Caco-2 (cell line): ENCODE measurements around the gene STRN3. TPM values are rescaled to one million over a fixed set of nuclear protein-coding genes. Genes with fewer than 3 reads are reported as not detected.
"Not testable (repeated sequence)": the region's sequence is repeated elsewhere in the genome, so short reads cannot be mapped to it uniquely, and the experiment has no call there.

Source experiments
- BruUV-seq: library from RNA; stranded (reverse); fragments of 400-500 nt; replicated peaks from 2 replicates; lab custom pipeline; 2021; lab: Mats Ljungman, UMichigan
- CTCF ChIA-PET: fragments of 300-600 bp; sonication (Branson Sonifier 250); formaldehyde crosslinking; loops from one replicate; lab custom pipeline; 2022; ENCODE audit warnings: antibody characterized with exemption; lab: Charles Lee
- POLR2A ChIA-PET: fragments of 300-600 bp; sonication (Branson Sonifier 250); formaldehyde crosslinking; loops from one replicate; lab custom pipeline; 2022; ENCODE audit warnings: antibody characterized with exemption; lab: Charles Lee
- DNase-seq, 2 experiments: peaks; one replicate each; pipeline versions ENCODE4 v3.0.0 to v3.0.0-alpha.2; 2020 to 2022
- H3K27me3 ChIP-seq: replicated peaks from 2 replicates; pipeline ENCODE4 v1.6.0; 2011; ENCODE audit warnings: low read length; ENCODE audit not compliant: control insufficient read depth, insufficient read depth
- H3K36me3 ChIP-seq: 2 replicates; pipeline ENCODE4 v1.5.1; 2011; ENCODE audit warnings: low read length; ENCODE audit not compliant: control insufficient read depth, insufficient read depth
- H3K4me1 ChIP-seq: fragments of 250-450 bp; sonication (Bioruptor Pico); 2 replicates; pipeline ENCODE4 v1.5.1; 2020; ENCODE audit warnings: mild to moderate bottlenecking
- H3K4me3 ChIP-seq: 2 replicates; pipeline ENCODE4 v1.5.1; 2011; ENCODE audit warnings: low read depth, mild to moderate bottlenecking, control low read depth, low read length
- H3K9me3 ChIP-seq: fragments of 250-450 bp; sonication (Bioruptor Pico); 2 replicates; pipeline ENCODE4 v1.5.1; 2020; ENCODE audit warnings: mild to moderate bottlenecking, moderate library complexity
- H3K27ac Mint-ChIP-seq: one replicate; pipeline ENCODE4 v1.8.0; 2022; ENCODE audit warnings: mixed read lengths; ENCODE audit not compliant: unreplicated experiment
- H3K27me3 Mint-ChIP-seq: one replicate; pipeline ENCODE4 v1.8.0; 2022; ENCODE audit warnings: mixed read lengths; ENCODE audit not compliant: insufficient read depth, unreplicated experiment
- H3K36me3 Mint-ChIP-seq: one replicate; pipeline ENCODE4 v1.8.0; 2022; ENCODE audit warnings: mild to moderate bottlenecking, mixed read lengths; ENCODE audit not compliant: insufficient read depth, unreplicated experiment
- H3K4me1 Mint-ChIP-seq: one replicate; pipeline ENCODE4 v1.8.0; 2022; ENCODE audit warnings: low read depth, mixed read lengths; ENCODE audit not compliant: unreplicated experiment
- H3K4me3 Mint-ChIP-seq: one replicate; pipeline ENCODE4 v1.8.0; 2022; ENCODE audit warnings: mild to moderate bottlenecking, moderate library complexity, mixed read lengths; ENCODE audit not compliant: unreplicated experiment
- H3K9me3 Mint-ChIP-seq: one replicate; pipeline ENCODE4 v1.8.0; 2022; ENCODE audit warnings: mixed read lengths; ENCODE audit not compliant: unreplicated experiment
- CTCF ChIP-seq, 2 experiments: fragments of 200-600 bp in 1 of 2; IDR thresholded peaks; 1 replicate in 1 of 2; 2 replicates in 1 of 2; pipeline versions ENCODE4 v1.5.1 to v1.8.0; 2011 to 2022; ENCODE audit warnings: antibody characterized with exemption in 1 of 2, control low read depth in 1 of 2, inconsistent platforms in 1 of 2, low read depth in 1 of 2, low read length in 1 of 2, mild to moderate bottlenecking in 1 of 2, moderate library complexity in 1 of 2; ENCODE audit not compliant: insufficient read depth in 1 of 2, severe bottlenecking in 1 of 2, unreplicated experiment in 1 of 2
- intact Hi-C: fragments of 100-400 bp; cut with micrococcal nuclease; formaldehyde crosslinking; loops from one replicate; pipeline ENCODE4 v1.10.0; 2022; ENCODE audit not compliant: unreplicated experiment
- total RNA-seq: library from RNA; stranded (reverse); gene quantifications from 2 replicates; pipeline ENCODE4 v1.2.3, GENCODE V29; 2022

Gene STRN3
- total RNA-seq, 1 experiment from 2014 or later, result 38.0 TPM

DNA sequence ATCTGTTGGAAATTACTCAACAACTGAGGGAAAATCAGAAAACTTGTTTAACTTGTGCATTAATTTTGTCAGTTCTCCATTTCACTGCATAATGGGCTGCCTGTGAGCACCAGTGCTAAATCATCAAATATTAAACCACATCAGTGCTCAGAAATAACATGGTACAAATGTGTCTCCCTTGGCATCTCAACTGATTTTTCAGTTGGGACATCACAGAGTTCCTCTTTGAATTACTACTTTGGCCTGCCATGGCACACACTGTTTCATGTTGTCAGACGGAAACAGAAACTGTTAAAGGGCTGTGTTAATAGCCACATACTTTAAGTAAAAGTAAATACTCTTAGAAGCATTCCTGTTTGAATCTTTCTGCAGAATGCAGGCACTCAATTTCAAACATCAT lies 42.1 kb upstream of the STRN3 start:
- H3K4me3 ChIP-seq, result no peak overlapping the region
- H3K4me1 Mint-ChIP-seq, result no peaks in the 10 kb centered on the region
- ChIA-PET POLR2A (no interaction called here), CTCF (interaction anchor here (0.5 kb wide), 1 partner anchor 1124 kb away, joined by 3 read pairs; no protein-coding TSS in a partner anchor)
- H3K36me3 Mint-ChIP-seq, result no peaks in the 10 kb centered on the region
- no peak for DNase-seq
- TF ChIP-seq CTCF (IDR thresholded peaks at IDR 0.05; ENCODE audit: insufficient read depth in 1 of 2, low read depth in 1 of 2, low read length in 1 of 2, severe bottlenecking in 1 of 2, unreplicated experiment in 1 of 2), result no peak
- no peaks in the 10 kb centered on the region for H3K4me1 ChIP-seq
- no peaks in the 10 kb centered on the region for H3K9me3 Mint-ChIP-seq
- intact Hi-C loops, result no loop called here
- no TSS peak for BruUV-seq
- H3K27me3 Mint-ChIP-seq, result no peaks in the 10 kb centered on the region
- no peaks in the 10 kb centered on the region for H3K36me3 ChIP-seq
- no peak overlapping the region for H3K27ac Mint-ChIP-seq
- H3K4me3 Mint-ChIP-seq, result no peak overlapping the region
- H3K9me3 ChIP-seq, result no peaks in the 10 kb centered on the region
- H3K27me3 ChIP-seq, result no peaks in the 10 kb centered on the region

GRCh38 chr14:31062908-31063307 lies 36.7 kb upstream of the STRN3 start:
- CTCF ChIA-PET, H3K4me1 Mint-ChIP-seq, POLR2A ChIA-PET, H3K4me1 ChIP-seq, H3K9me3 Mint-ChIP-seq, H3K4me3 ChIP-seq, H3K27ac Mint-ChIP-seq, intact Hi-C loops, DNase-seq, H3K27me3 Mint-ChIP-seq, H3K36me3 Mint-ChIP-seq, BruUV-seq, H3K27me3 ChIP-seq, H3K4me3 Mint-ChIP-seq, H3K36me3 ChIP-seq, H3K9me3 ChIP-seq: not testable (repeated sequence)

- no peak for DNase-seq
- H3K36me3 ChIP-seq, result no peaks in the 10 kb centered on the region
- no TSS peak for BruUV-seq
- no peaks in the 10 kb centered on the region; the same call in 1 of the 2 replicates for H3K4me1 ChIP-seq
- H3K27me3 Mint-ChIP-seq, result no peaks in the 10 kb centered on the region
- H3K4me1 Mint-ChIP-seq, result peaks cover 8% of the 10 kb centered on the region
- no peaks in the 10 kb centered on the region for H3K36me3 Mint-ChIP-seq
- H3K27me3 ChIP-seq, result no peaks in the 10 kb centered on the region
- no peak for TF ChIP-seq CTCF (IDR thresholded peaks at IDR 0.05; ENCODE audit: insufficient read depth in 1 of 2, low read depth in 1 of 2, low read length in 1 of 2, severe bottlenecking in 1 of 2, unreplicated experiment in 1 of 2)
- H3K9me3 Mint-ChIP-seq, result no peaks in the 10 kb centered on the region
- no peak overlapping the region for H3K4me3 Mint-ChIP-seq
- no peak overlapping the region for H3K27ac Mint-ChIP-seq
- no peak overlapping the region for H3K4me3 ChIP-seq
- POLR2A ChIA-PET, result interaction anchor here (1.3 kb wide), 1 partner anchor 34 kb away, joined by 4 read pairs; the partner anchor contains the start of gene STRN3
- intact Hi-C loops, result no loop called here
- H3K9me3 ChIP-seq, result no peaks in the 10 kb centered on the region
- CTCF ChIA-PET, result no interaction called here
These were observed 34.2 kb upstream of the STRN3 start for GRCh38 chr14:31060253-31060875.
